Measurements from ENCODE around the gene COL11A2. TPM values are rescaled to one million over a fixed set of nuclear protein-coding genes. Genes with fewer than 3 reads are reported as not detected.

The COL11A2 gene
- total RNA-seq, 1 experiment from 2014 or later = 2.3 TPM

- H2BK120ac ChIP-seq (ENCODE audit: low read depth, low read length, poor library complexity, severe bottlenecking) = no peak overlapping the region
- H2BK5ac ChIP-seq (ENCODE audit: insufficient read length, low read length) = no peak overlapping the region
- Mint-ChIP-seq H3K36me3 (ENCODE audit: insufficient read depth in 1 of 3, low read depth in 3 of 3) (peaks cover 27 to 48% (median 37%) of the 10 kb centered on the region in 3 experiments; a peak in 6 of 7 replicates), H3K4me3 (peak overlapping the region; percentile 28 to 44; a peak in 3 of 5 replicates), H3K4me1 (peaks cover 30 to 37% of the 10 kb centered on the region in 2 experiments), H3K9me3 (no peaks in the 10 kb centered on the region; a peak in 2 of 5 replicates), H3K27me3 (ENCODE audit: low read depth) (peaks cover 7% of the 10 kb centered on the region), H3K27ac (peak overlapping the region in 2 of 3 experiments; percentile 45 to 48; a peak in 3 of 7 replicates)
- no peaks in the 10 kb centered on the region; the same call in 1 of the 2 replicates for H3K27me3 ChIP-seq (ENCODE audit: insufficient read depth, low read length)
- no peak overlapping the region for H3K4me2 ChIP-seq (ENCODE audit: insufficient read depth, insufficient read length, low read length)
- no peaks in the 10 kb centered on the region for H3K79me1 ChIP-seq (ENCODE audit: insufficient read depth, low read depth, low read length, poor library complexity, severe bottlenecking)
- H4K8ac ChIP-seq (replicated peaks; ENCODE audit: insufficient read length, low read depth, low read length) = no peak overlapping the region
- H3K4me1 ChIP-seq (ENCODE audit: insufficient read depth, low read length) = peaks cover 9% of the 10 kb centered on the region; the same call in 1 of the 2 replicates
- no CpG with 5 or more reads among the region's 12 CpGs for WGBS (ENCODE audit: extremely low coverage, insufficient read length, low lambda C conversion rate)
- no peak overlapping the region for H2AFZ ChIP-seq (ENCODE audit: low read length)
- H3T11ph ChIP-seq (ENCODE audit: low read length) = no peak overlapping the region
- no peak overlapping the region for H3K27ac ChIP-seq (ENCODE audit: insufficient read length, low read depth, low read length)
- no peak overlapping the region for H3K18ac ChIP-seq (ENCODE audit: insufficient read length, low read depth, low read length)
- no peak overlapping the region for H2AK5ac ChIP-seq (ENCODE audit: insufficient read length, low read length)
- H2BK20ac ChIP-seq (ENCODE audit: low read depth, low read length, poor library complexity, severe bottlenecking) = no peak overlapping the region
- no peak overlapping the region for H3K9ac ChIP-seq (ENCODE audit: extremely low read depth, insufficient read length, low read length)
- no peak overlapping the region for H2BK12ac ChIP-seq (ENCODE audit: insufficient read length, low read depth, low read length)
- no peak overlapping the region for H3K4ac ChIP-seq (ENCODE audit: low read depth, low read length)
- H3K23me2 ChIP-seq (ENCODE audit: insufficient read length, low read depth, low read length, poor library complexity, severe bottlenecking) = peaks cover 14% of the 10 kb centered on the region
- H4K5ac ChIP-seq (ENCODE audit: insufficient read length, low read depth, low read length) = no peak overlapping the region
- H3K9me3 ChIP-seq (ENCODE audit: control insufficient read depth, low read depth, low read length) = no peaks in the 10 kb centered on the region
- no peak overlapping the region for H2BK15ac ChIP-seq (ENCODE audit: low read depth, low read length)
- H3K14ac ChIP-seq (ENCODE audit: insufficient read depth, low read length) = no peak overlapping the region
- H3K79me2 ChIP-seq (ENCODE audit: insufficient read depth, low read length) = peaks cover 4% of the 10 kb centered on the region; the same call in 1 of the 2 replicates
- H3K56ac ChIP-seq (ENCODE audit: insufficient read length, low read depth, low read length) = no peak overlapping the region
- TF ChIP-seq CTCF (conservative IDR thresholded peaks at IDR 0.05) = peak; percentile 86
- H3K23ac ChIP-seq (ENCODE audit: insufficient read length, low read depth, low read length) = no peak overlapping the region
- no peak overlapping the region for H4K91ac ChIP-seq (ENCODE audit: insufficient read length, low read depth, low read length)
- DNase-seq = peak; percentile 72
- H4K20me1 ChIP-seq (ENCODE audit: control insufficient read depth, insufficient read depth, insufficient read length) = no peaks in the 10 kb centered on the region
Observed at GRCh38 chr6:33197431-33198048, 5.3 kb upstream of the COL11A2 start.
